HEK293 (cell line): ENCODE data around the gene ERICH4.
A peak's percentile ranks its signal among the peaks of the same experiment; 100 is the strongest.

ENCODE experiments used
- GLIS1 ChIP-seq: fragments of 450-650 bp; formaldehyde crosslinking; IDR thresholded peaks from 2 replicates; pipeline ENCODE4 v1.5.1; 2016; ENCODE audit warnings: missing biosample characterization, missing genetic modification characterization
- HOXC10 ChIP-seq: sonication (generic); formaldehyde crosslinking; IDR thresholded peaks from 2 replicates; pipeline ENCODE4 v1.8.1; 2023; ENCODE audit warnings: mild to moderate bottlenecking, missing genetic modification reagents
- INSM2 ChIP-seq: fragments of 450-650 bp; formaldehyde crosslinking; IDR thresholded peaks from 2 replicates; pipeline ENCODE4 v1.5.1; 2016; ENCODE audit warnings: missing biosample characterization, missing genetic modification characterization
- KLF8 ChIP-seq: fragments of 450-650 bp; formaldehyde crosslinking; IDR thresholded peaks from 2 replicates; pipeline ENCODE4 v1.5.1; 2016; ENCODE audit warnings: missing biosample characterization, missing genetic modification characterization
- OVOL3 ChIP-seq: fragments of 450-650 bp; formaldehyde crosslinking; IDR thresholded peaks from 2 replicates; pipeline ENCODE4 v1.5.1; 2016; ENCODE audit warnings: missing biosample characterization, missing genetic modification characterization
- SALL2 ChIP-seq: fragments of 450-650 bp; formaldehyde crosslinking; IDR thresholded peaks from 2 replicates; pipeline ENCODE4 v1.5.0; 2017; ENCODE audit warnings: missing biosample characterization, mild to moderate bottlenecking, missing genetic modification characterization, borderline replicate concordance
- SETDB1 ChIP-seq: IDR thresholded peaks from one replicate; pipeline ENCODE4 v1.6.1; 2017; ENCODE audit warnings: mild to moderate bottlenecking, low read length, moderate library complexity, mixed read lengths; ENCODE audit not compliant: insufficient read length
- SP2 ChIP-seq: fragments of 450-650 bp; formaldehyde crosslinking; IDR thresholded peaks from 2 replicates; pipeline ENCODE4 v1.5.1; 2016; ENCODE audit warnings: missing biosample characterization, missing genetic modification characterization
- SP3 ChIP-seq: fragments of 450-650 bp; formaldehyde crosslinking; IDR thresholded peaks from 2 replicates; pipeline ENCODE4 v1.5.1; 2016; ENCODE audit warnings: missing biosample characterization, missing genetic modification characterization
- YY2 ChIP-seq: fragments of 450-650 bp; formaldehyde crosslinking; IDR thresholded peaks from 2 replicates; pipeline ENCODE4 v1.5.1; 2016; ENCODE audit warnings: missing biosample characterization, missing genetic modification characterization
- ZBTB17 ChIP-seq: fragments of 450-650 bp; formaldehyde crosslinking; IDR thresholded peaks from 2 replicates; pipeline ENCODE4 v1.5.1; 2016; ENCODE audit warnings: missing biosample characterization, missing genetic modification characterization
- ZEB2 ChIP-seq: fragments of 450-650 bp; formaldehyde crosslinking; IDR thresholded peaks from 2 replicates; pipeline ENCODE4 v1.5.1; 2016; ENCODE audit warnings: missing biosample characterization, missing genetic modification characterization
- ZFHX2 ChIP-seq: fragments of 450-650 bp; formaldehyde crosslinking; conservative IDR thresholded peaks from 2 replicates; pipeline ENCODE4 v1.5.1; 2016; ENCODE audit warnings: missing biosample characterization, missing genetic modification characterization
- ZNF10 ChIP-seq: fragments of 450-650 bp; formaldehyde crosslinking; IDR thresholded peaks from 2 replicates; pipeline ENCODE4 v1.5.1; 2017; ENCODE audit warnings: missing biosample characterization, missing genetic modification characterization
- ZNF174 ChIP-seq: fragments of 450-650 bp; formaldehyde crosslinking; IDR thresholded peaks from 2 replicates; pipeline ENCODE4 v1.5.0; 2017; ENCODE audit warnings: missing biosample characterization, mild to moderate bottlenecking, missing genetic modification characterization
- ZNF221 ChIP-seq: fragments of 450-650 bp; formaldehyde crosslinking; IDR thresholded peaks from 2 replicates; pipeline ENCODE4 v1.5.1; 2017; ENCODE audit warnings: missing biosample characterization, missing genetic modification characterization, borderline replicate concordance
- ZNF324 ChIP-seq: fragments of 450-650 bp; formaldehyde crosslinking; IDR thresholded peaks from 2 replicates; pipeline ENCODE4 v1.5.1; 2016; ENCODE audit warnings: missing biosample characterization, missing genetic modification characterization
- ZNF366 ChIP-seq: fragments of 450-650 bp; formaldehyde crosslinking; conservative IDR thresholded peaks from 2 replicates; pipeline ENCODE4 v1.5.1; 2016; ENCODE audit warnings: missing biosample characterization, missing genetic modification characterization
- ZNF391 ChIP-seq: fragments of 450-650 bp; formaldehyde crosslinking; IDR thresholded peaks from 2 replicates; pipeline ENCODE4 v1.5.1; 2016; ENCODE audit warnings: low read depth, missing biosample characterization, missing genetic modification characterization, borderline replicate concordance
- ZNF518A ChIP-seq: fragments of 450-650 bp; formaldehyde crosslinking; conservative IDR thresholded peaks from 2 replicates; pipeline ENCODE4 v1.5.1; 2016; ENCODE audit warnings: low read depth, missing biosample characterization, missing genetic modification characterization
- ZNF560 ChIP-seq: fragments of 450-650 bp; formaldehyde crosslinking; IDR thresholded peaks from 2 replicates; pipeline ENCODE4 v1.5.1; 2017; ENCODE audit warnings: missing biosample characterization, missing genetic modification characterization, borderline replicate concordance
- ZNF610 ChIP-seq: fragments of 450-650 bp; formaldehyde crosslinking; IDR thresholded peaks from 2 replicates; pipeline ENCODE4 v1.5.1; 2016; ENCODE audit warnings: missing biosample characterization, missing genetic modification characterization, borderline replicate concordance
- ZNF629 ChIP-seq: fragments of 450-650 bp; formaldehyde crosslinking; IDR thresholded peaks from 2 replicates; pipeline ENCODE4 v1.5.1; 2017; ENCODE audit warnings: missing biosample characterization, missing genetic modification characterization
- ZNF707 ChIP-seq: fragments of 450-650 bp; formaldehyde crosslinking; IDR thresholded peaks from 2 replicates; pipeline ENCODE4 v1.5.1; 2016; ENCODE audit warnings: missing biosample characterization, missing genetic modification characterization
- ZNF792 ChIP-seq: fragments of 450-650 bp; formaldehyde crosslinking; IDR thresholded peaks from 2 replicates; pipeline ENCODE4 v1.5.1; 2016; ENCODE audit warnings: missing biosample characterization, missing genetic modification characterization
- ZNF830 ChIP-seq: fragments of 450-650 bp; IDR thresholded peaks from 2 replicates; pipeline ENCODE4 v1.5.0; 2018; ENCODE audit warnings: missing biosample characterization, missing genetic modification characterization, low read depth, mild to moderate bottlenecking, moderate library complexity
- ZNF843 ChIP-seq: fragments of 450-650 bp; formaldehyde crosslinking; IDR thresholded peaks from 2 replicates; pipeline ENCODE4 v1.5.1; 2016; ENCODE audit warnings: missing biosample characterization, missing genetic modification characterization
- ZSCAN23 ChIP-seq: fragments of 450-650 bp; formaldehyde crosslinking; IDR thresholded peaks from 2 replicates; pipeline ENCODE4 v1.5.1; 2016; ENCODE audit warnings: missing biosample characterization, missing genetic modification characterization
- TF ChIP-seq, protein P1 (sequence below): fragments of 450-650 bp; formaldehyde crosslinking; IDR thresholded peaks from 2 replicates; pipeline ENCODE4 v1.5.1; 2016; ENCODE audit warnings: missing biosample characterization, missing genetic modification characterization
- TF ChIP-seq, protein P2 (sequence below): fragments of 450-650 bp; formaldehyde crosslinking; optimal IDR thresholded peaks from 2 replicates; pipeline ENCODE3; 2016; ENCODE audit warnings: missing biosample characterization, mild to moderate bottlenecking, missing genetic modification characterization

Gene ERICH4

DNA sequence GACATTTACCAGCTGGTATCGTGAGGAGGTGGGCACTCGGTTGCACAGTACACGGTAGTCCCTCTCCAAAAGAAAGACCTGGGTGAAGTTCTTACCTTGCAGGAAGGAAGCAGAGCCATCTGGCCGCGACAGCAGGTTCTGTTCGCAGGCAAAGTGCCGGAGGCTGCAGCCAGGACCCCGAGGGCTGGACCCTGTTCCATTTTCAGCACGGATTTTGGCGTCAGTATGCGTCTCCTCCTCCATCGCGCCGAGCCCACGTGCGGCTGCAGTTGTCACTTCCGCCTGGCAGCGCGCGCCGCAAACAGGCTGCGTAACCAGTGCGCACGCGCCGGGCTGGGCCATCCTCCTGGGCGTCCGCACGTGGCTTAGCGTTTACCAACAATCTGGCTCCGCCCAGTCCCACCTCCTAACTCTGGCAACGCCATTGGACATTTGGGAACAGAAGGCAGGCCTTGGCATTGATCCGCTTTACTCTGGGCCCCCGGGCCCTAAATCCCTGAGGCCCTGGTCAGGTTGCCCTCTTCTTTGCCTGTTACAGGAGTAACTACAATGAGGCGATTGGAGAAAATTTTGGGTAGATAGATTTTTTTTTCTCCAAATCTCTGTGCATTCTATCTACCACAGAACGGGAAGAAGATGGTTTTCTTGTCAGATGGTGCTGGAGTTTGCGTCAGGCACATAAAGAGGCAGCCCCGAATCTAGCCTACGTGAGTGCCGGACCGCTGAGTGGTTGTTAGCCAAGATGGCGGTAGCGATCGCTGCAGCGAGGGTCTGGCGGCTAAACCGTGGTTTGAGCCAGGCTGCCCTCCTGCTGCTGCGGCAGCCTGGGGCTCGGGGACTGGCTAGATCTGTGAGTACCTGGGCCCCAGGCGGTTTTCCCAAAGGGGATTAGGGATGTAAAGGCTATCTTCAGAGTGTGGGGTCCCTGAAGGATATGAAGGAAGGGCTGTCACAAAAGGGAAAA is 45.6 kb upstream of the ERICH4 start, which contains the start of the genes BCKDHA and EXOSC5 (continued):
- no peak for TF ChIP-seq SALL2 (tag by site-specific recombination)
- TF ChIP-seq SETDB1: no peak
- TF ChIP-seq ZNF830: no peak
- TF ChIP-seq, protein P1, sequence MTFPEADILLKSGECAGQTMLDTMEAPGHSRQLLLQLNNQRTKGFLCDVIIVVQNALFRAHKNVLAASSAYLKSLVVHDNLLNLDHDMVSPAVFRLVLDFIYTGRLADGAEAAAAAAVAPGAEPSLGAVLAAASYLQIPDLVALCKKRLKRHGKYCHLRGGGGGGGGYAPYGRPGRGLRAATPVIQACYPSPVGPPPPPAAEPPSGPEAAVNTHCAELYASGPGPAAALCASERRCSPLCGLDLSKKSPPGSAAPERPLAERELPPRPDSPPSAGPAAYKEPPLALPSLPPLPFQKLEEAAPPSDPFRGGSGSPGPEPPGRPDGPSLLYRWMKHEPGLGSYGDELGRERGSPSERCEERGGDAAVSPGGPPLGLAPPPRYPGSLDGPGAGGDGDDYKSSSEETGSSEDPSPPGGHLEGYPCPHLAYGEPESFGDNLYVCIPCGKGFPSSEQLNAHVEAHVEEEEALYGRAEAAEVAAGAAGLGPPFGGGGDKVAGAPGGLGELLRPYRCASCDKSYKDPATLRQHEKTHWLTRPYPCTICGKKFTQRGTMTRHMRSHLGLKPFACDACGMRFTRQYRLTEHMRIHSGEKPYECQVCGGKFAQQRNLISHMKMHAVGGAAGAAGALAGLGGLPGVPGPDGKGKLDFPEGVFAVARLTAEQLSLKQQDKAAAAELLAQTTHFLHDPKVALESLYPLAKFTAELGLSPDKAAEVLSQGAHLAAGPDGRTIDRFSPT (tag by site-specific recombination): no peak
- TF ChIP-seq, protein P2, sequence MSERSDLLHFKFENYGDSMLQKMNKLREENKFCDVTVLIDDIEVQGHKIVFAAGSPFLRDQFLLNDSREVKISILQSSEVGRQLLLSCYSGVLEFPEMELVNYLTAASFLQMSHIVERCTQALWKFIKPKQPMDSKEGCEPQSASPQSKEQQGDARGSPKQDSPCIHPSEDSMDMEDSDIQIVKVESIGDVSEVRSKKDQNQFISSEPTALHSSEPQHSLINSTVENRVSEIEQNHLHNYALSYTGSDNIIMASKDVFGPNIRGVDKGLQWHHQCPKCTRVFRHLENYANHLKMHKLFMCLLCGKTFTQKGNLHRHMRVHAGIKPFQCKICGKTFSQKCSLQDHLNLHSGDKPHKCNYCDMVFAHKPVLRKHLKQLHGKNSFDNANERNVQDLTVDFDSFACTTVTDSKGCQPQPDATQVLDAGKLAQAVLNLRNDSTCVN (tag by site-specific recombination): peak; percentile 74
- no peak for TF ChIP-seq ZSCAN23
- TF ChIP-seq ZEB2 (tag by site-specific recombination): peak; percentile 55; the same call in 1 of the 2 replicates
- no peak for TF ChIP-seq ZNF707
- TF ChIP-seq ZNF391 (tag by site-specific recombination): peak; percentile 56; the same call in 1 of the 2 replicates
- TF ChIP-seq OVOL3 (tag by site-specific recombination): peak; percentile 66; the same call in 1 of the 2 replicates
- no peak for TF ChIP-seq ZNF792 (tag by site-specific recombination)
- TF ChIP-seq ZNF610 (tag by site-specific recombination): no peak
- no peak for TF ChIP-seq ZNF221
- TF ChIP-seq KLF8 (tag by site-specific recombination): peak; percentile 84
- TF ChIP-seq ZNF174 (tag by site-specific recombination): no peak
- TF ChIP-seq ZNF10: peak; percentile 26; the same call in 1 of the 2 replicates
- peak; percentile 75 for TF ChIP-seq ZNF518A (tag by site-specific recombination)
- peak; percentile 82; the same call in 1 of the 2 replicates for TF ChIP-seq ZNF324
- no peak for TF ChIP-seq HOXC10 (CRISPR knock-in tag)
- peak; percentile 95 for TF ChIP-seq YY2 (tag by site-specific recombination)
- no peak for TF ChIP-seq ZNF560 (tag by site-specific recombination)
- peak; percentile 76 for TF ChIP-seq ZNF629
- TF ChIP-seq SP3 (tag by site-specific recombination): peak; percentile 99
- TF ChIP-seq ZBTB17 (tag by site-specific recombination): peak; percentile 95
- TF ChIP-seq GLIS1 (tag by site-specific recombination): peak; percentile 40
- TF ChIP-seq INSM2: 0 out of 2 replicates have a peak, but pooled peaks have one; percentile 15
- peak; percentile 53 for TF ChIP-seq ZFHX2
- peak; percentile 99 for TF ChIP-seq SP2 (tag by site-specific recombination)
- peak; percentile 33 for TF ChIP-seq ZNF843 (tag by site-specific recombination)
- TF ChIP-seq ZNF366 (tag by site-specific recombination): no peak
